Dermis blood vessel endothelial cell (primary cell): ENCODE results near the gene E2F4. TPM values are rescaled to one million over a fixed set of nuclear protein-coding genes. Genes with fewer than 3 reads are reported as not detected.

Source experiments
- DNase-seq: peaks from one replicate; pipeline ENCODE4 v3.0.0; 2010
- total RNA-seq: library from RNA; depleted of rRNA; stranded (reverse); fragments of >200 nt; gene quantifications from 2 replicates; pipeline ENCODE4 v1.2.3, GENCODE V29; 2014

The E2F4 gene
- total RNA-seq, 1 donor from 2014 or later: 93.1 TPM

- no peak for DNase-seq
Observed at GRCh38 chr16:67157892-67158635, 33.9 kb upstream of the E2F4 start.

GRCh38 chr16:67158637-67159600 is 33.0 kb upstream of the E2F4 start:
- DNase-seq: no peak

- DNase-seq: no peak
Observed at GRCh38 chr16:67161595-67162058, 30.3 kb upstream of the E2F4 start.

- no peak for DNase-seq
Observed at GRCh38 chr16:67162506-67163163, 29.3 kb upstream of the E2F4 start.

- peak; percentile 64 for DNase-seq
Observed at GRCh38 chr16:67163164-67163998, 28.6 kb upstream of the E2F4 start.

- no peak for DNase-seq
Observed at GRCh38 chr16:67163999-67164558, 27.9 kb upstream of the E2F4 start.

- DNase-seq: no peak
Observed at GRCh38 chr16:67164599-67165061, 27.3 kb upstream of the E2F4 start, which contains the start of gene HSF4. TSS of gene HSF4 (plus strand) at chr16:67164745. CDS start at chr16:67164812, 67 bp downstream.

- no peak for DNase-seq
Observed at GRCh38 chr16:67165121-67166078, 26.6 kb upstream of the E2F4 start.

GRCh38 chr16:67166110-67166547 is 25.8 kb upstream of the E2F4 start:
- DNase-seq: no peak

- no peak for DNase-seq
Observed at GRCh38 chr16:67166598-67167168, 25.3 kb upstream of the E2F4 start.

- DNase-seq: no peak
Observed at GRCh38 chr16:67167588-67167987, 24.4 kb upstream of the E2F4 start.

- DNase-seq: no peak
Observed at GRCh38 chr16:67169011-67169451, 22.9 kb upstream of the E2F4 start.

GRCh38 chr16:67169642-67170167 is 22.2 kb upstream of the E2F4 start:
- DNase-seq: peak; percentile 59

GRCh38 chr16:67170168-67170948 is 21.6 kb upstream of the E2F4 start, which contains the start of gene NOL3:
TSS of gene NOL3 (plus strand) at chr16:67170538.
- peak; percentile 79 for DNase-seq

- no peak for DNase-seq
Observed at GRCh38 chr16:67170949-67171649, 20.9 kb upstream of the E2F4 start.

GRCh38 chr16:67173323-67173722 is 18.6 kb upstream of the E2F4 start:
- DNase-seq: no peak

- DNase-seq: peak; percentile 91
Observed at GRCh38 chr16:67173808-67174705, 17.9 kb upstream of the E2F4 start.
